SKM-1 (cell line): ENCODE data around the gene F12.

Experiments
- DNase-seq: peaks from one replicate; lab custom pipeline; 2025; ENCODE audit not compliant: unreplicated experiment; lab: John Stamatoyannopoulos, UW

The F12 gene

GRCh38 chr5:177357459-177358351 lies 51.7 kb downstream of the F12 start, which contains the start of gene RGS14:
Gene RGS14, plus strand, starts transcription at chr5:177357924. Its CDS starts 101 bp downstream, at chr5:177358025.
- DNase-seq: peak; percentile 93

- no peak for DNase-seq
Measured at GRCh38 chr5:177357146-177357458, 52.3 kb downstream of the F12 start.

- DNase-seq: no peak
Measured at GRCh38 chr5:177356746-177357145, 52.6 kb downstream of the F12 start.

GRCh38 chr5:177355868-177356168 lies 53.5 kb downstream of the F12 start:
- no peak for DNase-seq

- no peak for DNase-seq
Measured at GRCh38 chr5:177355162-177355867, 54.0 kb downstream of the F12 start.

- no peak for DNase-seq
Measured at GRCh38 chr5:177354711-177355110, 54.7 kb downstream of the F12 start.

GRCh38 chr5:177354256-177354655 lies 55.1 kb downstream of the F12 start:
- no peak for DNase-seq

GRCh38 chr5:177353093-177353492 lies 56.3 kb downstream of the F12 start:
- DNase-seq: no peak
